Suprapubic skin (tissue), 3 donors: Measurements from ENCODE around the gene DHPS.

Experiments used
- POLR2A ChIP-seq, 2 donors: fragments of 450-650 bp; IDR thresholded peaks; one replicate each; pipeline ENCODE4 v1.6.1; 2017; ENCODE audit warnings: antibody characterized with exemption in 2 of 2, mild to moderate bottlenecking in 2 of 2, moderate library complexity in 2 of 2
- TF ChIP-seq, protein P1 (sequence below), 2 donors: fragments of 200-600 bp in 1 of 2; fragments of 450-650 bp in 1 of 2; sonication (generic) in 1 of 2; IDR thresholded peaks; one replicate each; pipeline ENCODE4 v1.5.1; 2016 to 2019; ENCODE audit warnings: antibody characterized with exemption in 2 of 2, mild to moderate bottlenecking in 1 of 2, moderate library complexity in 1 of 2

DNA sequence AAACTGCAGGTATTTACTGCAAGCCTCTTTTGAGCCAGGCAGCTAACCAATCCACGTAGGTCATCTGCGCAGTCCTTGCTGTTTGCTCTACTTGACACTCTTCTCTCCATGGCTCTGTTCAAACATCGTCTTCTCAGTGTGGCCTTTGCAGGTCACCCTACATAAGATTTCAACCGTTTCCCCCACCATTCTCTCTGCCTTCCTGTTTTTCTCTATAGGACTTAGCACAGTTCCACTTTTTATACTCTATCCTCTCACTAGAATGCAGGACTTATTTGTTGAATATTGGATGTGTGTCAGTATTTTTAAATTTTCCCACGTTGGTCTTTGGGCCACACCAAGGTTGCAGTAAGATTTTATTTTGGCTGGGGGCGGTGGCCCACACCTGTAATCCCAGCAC, 16.5 kb upstream of the DHPS start:
- TF ChIP-seq, protein P1, sequence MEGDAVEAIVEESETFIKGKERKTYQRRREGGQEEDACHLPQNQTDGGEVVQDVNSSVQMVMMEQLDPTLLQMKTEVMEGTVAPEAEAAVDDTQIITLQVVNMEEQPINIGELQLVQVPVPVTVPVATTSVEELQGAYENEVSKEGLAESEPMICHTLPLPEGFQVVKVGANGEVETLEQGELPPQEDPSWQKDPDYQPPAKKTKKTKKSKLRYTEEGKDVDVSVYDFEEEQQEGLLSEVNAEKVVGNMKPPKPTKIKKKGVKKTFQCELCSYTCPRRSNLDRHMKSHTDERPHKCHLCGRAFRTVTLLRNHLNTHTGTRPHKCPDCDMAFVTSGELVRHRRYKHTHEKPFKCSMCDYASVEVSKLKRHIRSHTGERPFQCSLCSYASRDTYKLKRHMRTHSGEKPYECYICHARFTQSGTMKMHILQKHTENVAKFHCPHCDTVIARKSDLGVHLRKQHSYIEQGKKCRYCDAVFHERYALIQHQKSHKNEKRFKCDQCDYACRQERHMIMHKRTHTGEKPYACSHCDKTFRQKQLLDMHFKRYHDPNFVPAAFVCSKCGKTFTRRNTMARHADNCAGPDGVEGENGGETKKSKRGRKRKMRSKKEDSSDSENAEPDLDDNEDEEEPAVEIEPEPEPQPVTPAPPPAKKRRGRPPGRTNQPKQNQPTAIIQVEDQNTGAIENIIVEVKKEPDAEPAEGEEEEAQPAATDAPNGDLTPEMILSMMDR (IDR thresholded peaks at IDR 0.05) = no peak
- TF ChIP-seq POLR2A (IDR thresholded peaks at IDR 0.05) = no peak
